Hepatocyte (in vitro differentiated cells): ENCODE measurements around the gene TAL1. TPM values are rescaled to one million over a fixed set of nuclear protein-coding genes. Genes with fewer than 3 reads are reported as not detected.

ENCODE experiments used
- DNase-seq: peaks from one replicate; pipeline ENCODE4 v3.0.0-alpha.2; 2016; ENCODE audit warnings: low spot score
- H2AFZ ChIP-seq: fragments of 200-600 bp; sonication (generic); 2 replicates; pipeline ENCODE4 v1.6.0; 2016; ENCODE audit warnings: antibody characterized with exemption, mild to moderate bottlenecking
- H3K27ac ChIP-seq: fragments of 200-600 bp; sonication (generic); 2 replicates; pipeline ENCODE4 v1.5.1; 2016; ENCODE audit warnings: mild to moderate bottlenecking
- H3K27me3 ChIP-seq: fragments of 200-600 bp; sonication (generic); 2 replicates; pipeline ENCODE4 v1.6.1; 2016
- H3K36me3 ChIP-seq: fragments of 200-600 bp; sonication (generic); replicated peaks from 2 replicates; pipeline ENCODE4 v1.5.1; 2016; ENCODE audit warnings: low read depth; ENCODE audit not compliant: insufficient read depth
- H3K4me1 ChIP-seq: fragments of 200-600 bp; sonication (generic); 2 replicates; pipeline ENCODE4 v1.5.1; 2016; ENCODE audit warnings: mild to moderate bottlenecking, moderate library complexity; ENCODE audit not compliant: insufficient read depth
- H3K4me2 ChIP-seq: fragments of 200-600 bp; sonication (generic); 2 replicates; pipeline ENCODE4 v1.6.0; 2016
- H3K4me3 ChIP-seq: fragments of 200-600 bp; sonication (generic); 2 replicates; pipeline ENCODE4 v1.5.1; 2016; ENCODE audit warnings: mild to moderate bottlenecking
- H3K79me2 ChIP-seq: fragments of 200-600 bp; sonication (generic); 2 replicates; pipeline ENCODE4 v1.6.0; 2017; ENCODE audit warnings: mild to moderate bottlenecking
- H3K9me2 ChIP-seq: fragments of 200-600 bp; sonication (generic); replicated peaks from 2 replicates; pipeline ENCODE4 v1.6.0; 2017; ENCODE audit warnings: mild to moderate bottlenecking; ENCODE audit not compliant: insufficient read depth
- H3K9me3 ChIP-seq: fragments of 200-600 bp; sonication (generic); 2 replicates; pipeline ENCODE4 v1.5.1; 2016; ENCODE audit warnings: low read depth, mild to moderate bottlenecking
- H4K20me1 ChIP-seq: fragments of 200-600 bp; sonication (generic); 2 replicates; pipeline ENCODE4 v1.6.0; 2016; ENCODE audit warnings: mild to moderate bottlenecking; ENCODE audit not compliant: insufficient read depth, poor library complexity, severe bottlenecking
- CTCF ChIP-seq: fragments of 200-600 bp; sonication (generic); IDR thresholded peaks from 2 replicates; pipeline ENCODE4 v1.5.1; 2016; ENCODE audit warnings: antibody characterized with exemption, mild to moderate bottlenecking; ENCODE audit not compliant: poor library complexity
- EZH2 ChIP-seq: fragments of 200-600 bp; sonication (generic); IDR thresholded peaks from 2 replicates; pipeline ENCODE4 v1.6.1; 2016; ENCODE audit warnings: antibody characterized with exemption, mild to moderate bottlenecking, borderline replicate concordance
- EZH2phosphoT487 ChIP-seq: fragments of 200-600 bp; sonication (generic); IDR thresholded peaks from one replicate; pipeline ENCODE4 v1.6.1; 2018; ENCODE audit warnings: antibody characterized with exemption, mild to moderate bottlenecking, low read depth, moderate library complexity; ENCODE audit not compliant: unreplicated experiment, severe bottlenecking
- WGBS: methylation state at CpG from one replicate; pipeline ENCODE4 v1.1.6; 2016; ENCODE audit warnings: low lambda C conversion rate; ENCODE audit errors: missing lambda C conversion rate; 5-methylcytosine and 5-hydroxymethylcytosine counted together
- polyA plus RNA-seq: library from polyadenylated mRNA; unstranded; fragments of >200 nt; fragmentation: Nextera tagmentation; extraction: Ambion mirVana; gene quantifications from 2 replicates; pipeline ENCODE4 v1.2.1, GENCODE V29; 2016
- total RNA-seq: library from RNA; depleted of rRNA; stranded (reverse); fragments of >200 nt; gene quantifications from 2 replicates; pipeline ENCODE4 v1.2.3, GENCODE V29; 2014

TAL1 gene
- total and polyA plus RNA-seq, 2 experiments from 2014 or later = 0.13 TPM; not detected in 1

GRCh38 chr1:47175227-47175934 lies 56.6 kb downstream of the TAL1 start:
- Histone ChIP-seq H3K9me3 (no peaks in the 10 kb centered on the region), H2AFZ (no peak overlapping the region), H3K79me2 (no peaks in the 10 kb centered on the region), H3K9me2 (no peaks in the 10 kb centered on the region), H3K27me3 (no peaks in the 10 kb centered on the region), H3K4me2 (peak overlapping the region; percentile 52), H3K27ac (no peak overlapping the region), H3K4me1 (peaks cover 10% of the 10 kb centered on the region), H3K36me3 (no peaks in the 10 kb centered on the region), H3K4me3 (no peak overlapping the region), H4K20me1 (no peaks in the 10 kb centered on the region)
- peak; percentile 79 for DNase-seq
- 20% methylated on average over 11 of the region's 11 CpGs for WGBS
- TF ChIP-seq EZH2 (no peak), EZH2phosphoT487 (no peak), CTCF (peak; percentile 76)

- Histone ChIP-seq H3K9me2 (no peaks in the 10 kb centered on the region), H4K20me1 (no peaks in the 10 kb centered on the region), H3K27me3 (no peaks in the 10 kb centered on the region), H3K4me2 (no peak overlapping the region), H2AFZ (no peak overlapping the region), H3K4me3 (no peak overlapping the region), H3K9me3 (no peaks in the 10 kb centered on the region), H3K79me2 (no peaks in the 10 kb centered on the region), H3K36me3 (no peaks in the 10 kb centered on the region), H3K27ac (no peak overlapping the region), H3K4me1 (peaks cover 4% of the 10 kb centered on the region)
- DNase-seq = no peak
- TF ChIP-seq EZH2phosphoT487 (no peak), CTCF (no peak), EZH2 (no peak)
Measured at GRCh38 chr1:47174656-47175020, 57.4 kb downstream of the TAL1 start.

- no peaks in the 10 kb centered on the region for H3K4me1 ChIP-seq
- 93% methylated on average over 5 of the region's 5 CpGs for WGBS
- H4K20me1 ChIP-seq = no peaks in the 10 kb centered on the region
- H2AFZ ChIP-seq = no peak overlapping the region
- H3K9me2 ChIP-seq = no peaks in the 10 kb centered on the region
- no peaks in the 10 kb centered on the region for H3K36me3 ChIP-seq
- no peak overlapping the region for H3K27ac ChIP-seq
- H3K4me2 ChIP-seq = no peak overlapping the region
- H3K79me2 ChIP-seq = no peaks in the 10 kb centered on the region
- no peaks in the 10 kb centered on the region for H3K27me3 ChIP-seq
- no peak overlapping the region for H3K4me3 ChIP-seq
- DNase-seq = no peak
- no peak for TF ChIP-seq EZH2phosphoT487
- TF ChIP-seq EZH2 = no peak
- TF ChIP-seq CTCF = no peak
- no peaks in the 10 kb centered on the region for H3K9me3 ChIP-seq
Measured at GRCh38 chr1:47172782-47173181, 59.2 kb downstream of the TAL1 start.

Other genes with a start within 250 kb of the TAL1 start
- gene CYP4X1, start 208.6 kb downstream of the TAL1 start, total RNA-seq = 0.97 and 1.7 TPM in 2 replicates
- gene CYP4X1, start 208.6 kb downstream of the TAL1 start, polyA plus RNA-seq = 1.1 and 1.8 TPM in 2 replicates
- gene CYP4Z1, start 165.0 kb downstream of the TAL1 start, total RNA-seq = 0.52 TPM in 1 of 2 replicates, not detected in the other
- gene CYP4Z1, start 165.0 kb downstream of the TAL1 start, polyA plus RNA-seq = 0.66 TPM in 1 of 2 replicates, not detected in the other
- 0.83 and 2.6 TPM in 2 replicates for gene CYP4A22, start 94.8 kb downstream of the TAL1 start, total RNA-seq
- 3.9 and 7.3 TPM in 2 replicates for gene CYP4A22, start 94.8 kb downstream of the TAL1 start, polyA plus RNA-seq
- gene PDZK1IP1, start 42.2 kb downstream of the TAL1 start, total RNA-seq = 0.37 TPM in 1 of 2 replicates, not detected in the other
- gene PDZK1IP1, start 42.2 kb downstream of the TAL1 start, polyA plus RNA-seq = 0.71 TPM in 1 of 2 replicates, not detected in the other
- gene STIL, start 81.9 kb upstream of the TAL1 start, total RNA-seq = 6.1 and 9.0 TPM in 2 replicates
- 2.5 and 3.8 TPM in 2 replicates for gene STIL, start 81.9 kb upstream of the TAL1 start, polyA plus RNA-seq
- gene CMPK1, start 101.6 kb upstream of the TAL1 start, total RNA-seq = 182 and 206 TPM in 2 replicates
- gene CMPK1, start 101.6 kb upstream of the TAL1 start, polyA plus RNA-seq = 113 and 114 TPM in 2 replicates
- not detected in 2 replicates for gene FOXE3, start 184.1 kb upstream of the TAL1 start, total RNA-seq
- not detected in 2 replicates for gene FOXE3, start 184.1 kb upstream of the TAL1 start, polyA plus RNA-seq
- 1.5 and 1.6 TPM in 2 replicates for gene FOXD2, start 205.8 kb upstream of the TAL1 start, total RNA-seq
- 1.0 and 1.4 TPM in 2 replicates for gene FOXD2, start 205.8 kb upstream of the TAL1 start, polyA plus RNA-seq